Pancreas (tissue), 10 donors: ENCODE results near the gene IL12RB1. TPM values are rescaled to one million over a fixed set of nuclear protein-coding genes. Genes with fewer than 3 reads are reported as not detected.

Experiments used
- ATAC-seq, 4 donors: fragments of 200-7000 bp; cut with Tn5 transposase; one replicate each; pipeline versions ENCODE4 v1.8.0 to v1.9.1; 2020; ENCODE audit warnings: mild to moderate bottlenecking in 4 of 4, moderate library complexity in 4 of 4
- DNase-seq, 6 donors: peaks; one replicate each; pipeline ENCODE4 v3.0.0-alpha.2; 2020
- FAIRE-seq: peaks from 2 replicates; lab custom pipeline; 2012; peaks lifted over from hg19 to GRCh38; lab: Jason Lieb, UNC
- H3K27ac ChIP-seq, 4 donors: fragments of 200-600 bp; sonication (generic); 1 replicate in 3 of 4; 2 replicates in 1 of 4; pipeline versions ENCODE4 v1.5.0 to v1.8.0; 2020
- H3K27me3 ChIP-seq, 4 donors: fragments of 200-600 bp; one replicate each; pipeline ENCODE4 v1.8.0; 2021
- H3K36me3 ChIP-seq, 3 donors: fragments of 200-600 bp; sonication (generic) in 1 of 3; one replicate each; pipeline versions ENCODE4 v1.5.0 to v1.8.0; 2020 to 2021
- H3K4me1 ChIP-seq, 3 donors: fragments of 200-600 bp; one replicate each; pipeline ENCODE4 v1.8.0; 2021
- H3K4me3 ChIP-seq, 4 donors: fragments of 200-600 bp; sonication (generic) in 2 of 4; one replicate each; pipeline versions ENCODE4 v1.5.0 to v1.8.0; 2020 to 2021
- H3K9me3 ChIP-seq, 4 donors: fragments of 200-600 bp; one replicate each; pipeline ENCODE4 v1.8.0; 2021
- CTCF ChIP-seq, 4 donors: fragments of 200-600 bp; sonication (generic) in 3 of 4; IDR thresholded peaks; one replicate each; pipeline versions ENCODE4 v1.5.0 to v1.8.0; 2021; ENCODE audit warnings: antibody characterized with exemption in 4 of 4
- WGBS, 2 donors: extraction: QIAGEN DNeasy Blood & Tissue Kit; methylation state at CpG; one replicate each; pipeline ENCODE4 v1.1.7; 2013; 5-methylcytosine and 5-hydroxymethylcytosine counted together
- intact Hi-C, 3 donors: fragments of 100-400 bp; cut with DNase I; formaldehyde crosslinking; loops; one replicate each; pipeline versions ENCODE4 v1.11.1 to v1.14.2; 2022
- polyA plus RNA-seq, 2 donors: library from polyadenylated mRNA; stranded (reverse); fragments of 200-250 nt; gene quantifications; one replicate each; pipeline ENCODE4 v1.2.3, GENCODE V29; 2013
- total RNA-seq, 6 donors: library from RNA; stranded (reverse); fragmentation: NEBNext Ultra II Directional in 4 of 6; extraction: Animal tissue kit (Norgen Biotek cat#: 25700) in 4 of 6; gene quantifications; one replicate each; pipeline versions ENCODE4 v1.2.1 to v1.2.4, GENCODE V29; 2021 to 2023
- donor health status: healthy with polysubstance abuse.
- donor health status: DM: no; HTN: no; CAD: no; lungs with moderate emphysema.
- donor health status: DM: no; HTN: no; CAD: no.
- donor health status: control.
- donor health status: control.
- donor health status: Bipolar disorder and iron deficiency.
- donor health status: DM: yes; HTN: yes; CAD: no.
- donor health status: DM: no; HTN: no; CAD: no.
- donor health status: DM: no; HTN: no; CAD: no.
- donor health status: DM: yes; HTN: yes; CAD: no.

The IL12RB1 gene
- total and polyA plus RNA-seq, 8 donors = 0.15 to 1.1 (median 0.40) TPM

DNA sequence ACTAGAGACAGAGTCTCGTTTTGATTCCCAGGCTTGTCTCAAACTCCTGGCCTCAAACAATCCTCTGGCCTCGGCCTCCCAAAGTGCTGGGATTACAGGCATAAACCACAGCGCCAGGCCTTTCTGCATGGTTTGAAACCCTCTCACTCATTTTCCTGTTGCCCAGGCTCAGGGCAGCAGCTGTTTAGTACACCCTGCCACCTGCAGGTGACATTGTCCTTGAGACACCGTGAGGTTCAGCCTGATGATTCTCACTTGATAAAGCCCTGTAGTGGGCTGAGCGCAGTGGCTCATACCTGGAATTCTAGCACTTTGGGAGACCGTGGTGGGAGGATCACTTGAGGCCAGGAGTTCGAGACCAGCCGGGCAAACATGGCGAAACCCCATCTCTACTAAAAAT lies 12.5 kb downstream of the IL12RB1 start:
- FAIRE-seq = no peak
- TF ChIP-seq CTCF (IDR thresholded peaks at IDR 0.05) = no peak
- peak in 1 of 6 donors; percentile 7 for DNase-seq
- Histone ChIP-seq H3K36me3 (no peaks in the 10 kb centered on the region), H3K27ac (no peak overlapping the region), H3K4me3 (no peak overlapping the region), H3K9me3 (no peaks in the 10 kb centered on the region), H3K4me1 (no peaks in the 10 kb centered on the region), H3K27me3 (no peaks in the 10 kb centered on the region)
- intact Hi-C loops = no loop called here
- WGBS, 2 donors = 60 to 64% methylated on average over 9 of the region's 9 CpGs
- ATAC-seq = peak in 3 of 4 donors; percentile 35 to 56 (median 46)

- H3K27ac ChIP-seq = no peak overlapping the region
- H3K4me1 ChIP-seq = no peaks in the 10 kb centered on the region
- DNase-seq (peak in 1 of 6 donors; percentile 20), ATAC-seq (no peak), FAIRE-seq (no peak)
- H3K27me3 ChIP-seq = no peaks in the 10 kb centered on the region
- 76 to 81% methylated on average over 4 of the region's 4 CpGs for WGBS, 2 donors
- intact Hi-C loops = no loop called here
- no peaks in the 10 kb centered on the region for H3K36me3 ChIP-seq
- TF ChIP-seq CTCF (IDR thresholded peaks at IDR 0.05) = no peak
- H3K9me3 ChIP-seq = no peaks in the 10 kb centered on the region
- H3K4me3 ChIP-seq = no peak overlapping the region
These were observed 13.5 kb downstream of the IL12RB1 start for GRCh38 chr19:18073197-18073596.

DNA sequence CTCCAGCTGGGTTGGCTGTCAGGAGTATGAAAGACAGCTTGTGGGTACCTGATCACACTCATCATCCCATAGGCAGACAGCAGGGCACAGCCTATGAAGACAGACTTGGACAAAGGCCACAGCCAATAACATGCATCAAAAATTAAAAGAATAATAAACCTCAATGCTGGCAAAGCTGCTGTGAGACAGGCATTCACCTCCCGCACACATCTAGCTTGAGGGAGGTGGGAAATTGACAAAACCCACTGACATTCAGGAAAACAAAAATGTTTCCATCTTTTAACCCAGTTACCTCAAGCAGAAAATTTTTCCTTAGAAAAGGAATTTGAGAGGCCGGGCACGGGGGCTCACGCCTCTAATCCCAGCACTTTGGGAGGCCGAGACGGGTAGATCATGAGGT lies 14.4 kb downstream of the IL12RB1 start:
- no peak overlapping the region for H3K27ac ChIP-seq
- peak in 1 of 6 donors; percentile 3 for DNase-seq
- no peak for TF ChIP-seq CTCF (IDR thresholded peaks at IDR 0.05)
- no peak for FAIRE-seq
- no peaks in the 10 kb centered on the region for H3K36me3 ChIP-seq
- no peak overlapping the region for H3K4me3 ChIP-seq
- no peaks in the 10 kb centered on the region for H3K27me3 ChIP-seq
- no peaks in the 10 kb centered on the region for H3K9me3 ChIP-seq
- ATAC-seq = no peak
- intact Hi-C loops = no loop called here
- H3K4me1 ChIP-seq = no peaks in the 10 kb centered on the region
- 84 to 98% methylated on average over 6 of the region's 6 CpGs for WGBS, 2 donors

DNA sequence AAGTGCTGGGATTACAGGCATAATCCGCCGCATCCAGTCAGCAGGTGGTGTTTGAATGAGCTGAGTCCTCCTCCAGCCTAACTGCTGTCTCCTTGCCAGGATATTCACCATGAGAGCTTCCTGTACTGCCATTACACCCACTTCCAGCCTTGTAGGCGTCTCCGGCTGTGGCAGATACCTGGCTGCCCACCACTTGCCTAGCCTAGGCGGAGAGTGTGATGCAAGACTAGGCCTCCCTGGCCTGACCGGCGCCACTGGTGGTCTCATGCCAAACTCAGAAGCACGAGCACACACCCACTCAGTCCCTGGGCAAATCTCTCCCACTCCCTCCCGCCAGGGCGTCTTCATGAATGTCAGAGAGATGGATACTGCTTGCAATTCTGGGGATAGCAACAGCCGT lies 16.6 kb downstream of the IL12RB1 start:
- ATAC-seq (no peak), FAIRE-seq (no peak), DNase-seq (no peak)
- Histone ChIP-seq H3K4me3 (no peak overlapping the region), H3K27me3 (no peaks in the 10 kb centered on the region), H3K4me1 (no peaks in the 10 kb centered on the region), H3K27ac (no peak overlapping the region), H3K9me3 (no peaks in the 10 kb centered on the region), H3K36me3 (no peaks in the 10 kb centered on the region)
- intact Hi-C loops = no loop called here
- WGBS, 2 donors = 68 to 76% methylated on average over 11 of the region's 11 CpGs
- TF ChIP-seq CTCF (IDR thresholded peaks at IDR 0.05) = no peak

- no peaks in the 10 kb centered on the region for H3K9me3 ChIP-seq
- H3K27ac ChIP-seq = no peak overlapping the region
- ATAC-seq (no peak), DNase-seq (no peak), FAIRE-seq (no peak)
- no peak overlapping the region for H3K4me3 ChIP-seq
- no peak for TF ChIP-seq CTCF (IDR thresholded peaks at IDR 0.05)
- no peaks in the 10 kb centered on the region for H3K36me3 ChIP-seq
- no peaks in the 10 kb centered on the region for H3K4me1 ChIP-seq
- WGBS, 2 donors = 71 to 79% methylated on average over 15 of the region's 15 CpGs
- intact Hi-C loops = no loop called here
- no peaks in the 10 kb centered on the region for H3K27me3 ChIP-seq
These were observed 17.4 kb downstream of the IL12RB1 start for GRCh38 chr19:18069383-18069782.
